Activated CD4-positive, alpha-beta memory T cell treated with anti-CD3 and anti-CD28 coated beads, Interleukin-2, amount 10 ng/mL, durations not matched to agents 7 days and 5 days (primary cell): ENCODE data around the gene PRAMEF4. TPM values are rescaled to one million over a fixed set of nuclear protein-coding genes. Genes with fewer than 3 reads are reported as not detected.
"Not testable (repeated sequence)": the region's sequence is repeated elsewhere in the genome, so short reads cannot be mapped to it uniquely, and the experiment has no call there.

ENCODE experiments used
- CTCF ChIA-PET: fragments of 350-600 bp; sonication (Branson Sonifier 250); formaldehyde crosslinking; loops from one replicate; lab custom pipeline; 2021; ENCODE audit warnings: antibody characterized with exemption, inconsistent platforms; lab: Charles Lee
- POLR2A ChIA-PET: fragments of 350-600 bp; sonication (Branson Sonifier 250); formaldehyde crosslinking; loops from one replicate; lab custom pipeline; 2021; ENCODE audit warnings: antibody characterized with exemption; lab: Charles Lee
- DNase-seq: peaks from one replicate; pipeline ENCODE4 v3.0.0-alpha.2; 2020
- H3K27ac Mint-ChIP-seq: one replicate; pipeline ENCODE4 v1.8.0; 2021; ENCODE audit warnings: mild to moderate bottlenecking, mixed read lengths
- H3K27me3 Mint-ChIP-seq: one replicate; pipeline ENCODE4 v1.8.0; 2021; ENCODE audit warnings: mixed read lengths
- H3K36me3 Mint-ChIP-seq: one replicate; pipeline ENCODE4 v1.8.0; 2021; ENCODE audit warnings: low read depth, mixed read lengths
- H3K4me1 Mint-ChIP-seq: one replicate; pipeline ENCODE4 v1.8.0; 2021; ENCODE audit warnings: mixed read lengths
- H3K4me3 Mint-ChIP-seq: one replicate; pipeline ENCODE4 v1.8.0; 2021; ENCODE audit warnings: mild to moderate bottlenecking, mixed read lengths
- H3K9me3 Mint-ChIP-seq: one replicate; pipeline ENCODE4 v1.8.0; 2021; ENCODE audit warnings: mixed read lengths
- total RNA-seq, 2 experiments: library from RNA; stranded (reverse); gene quantifications; one replicate each; pipeline ENCODE4 v1.2.3, GENCODE V29; 2021

PRAMEF4 gene
- total RNA-seq: not detected

- H3K36me3 Mint-ChIP-seq, H3K27ac Mint-ChIP-seq, H3K4me1 Mint-ChIP-seq, H3K4me3 Mint-ChIP-seq, CTCF ChIA-PET, H3K27me3 Mint-ChIP-seq, POLR2A ChIA-PET, H3K9me3 Mint-ChIP-seq, DNase-seq: not testable (repeated sequence)
Observed at GRCh38 chr1:12886101-12886500, at the start of gene PRAMEF4. TSS of gene PRAMEF4 (minus strand) at chr1:12886201. CDS start at chr1:12883394, 2,807 bp downstream.

GRCh38 chr1:12924368-12924767, 38.4 kb upstream of the PRAMEF4 start:
- H3K27me3 Mint-ChIP-seq, H3K4me3 Mint-ChIP-seq, CTCF ChIA-PET, POLR2A ChIA-PET, DNase-seq, H3K9me3 Mint-ChIP-seq, H3K4me1 Mint-ChIP-seq, H3K36me3 Mint-ChIP-seq, H3K27ac Mint-ChIP-seq: not testable (repeated sequence)

- H3K4me3 Mint-ChIP-seq, DNase-seq, H3K36me3 Mint-ChIP-seq, CTCF ChIA-PET, H3K27me3 Mint-ChIP-seq, H3K9me3 Mint-ChIP-seq, H3K27ac Mint-ChIP-seq, H3K4me1 Mint-ChIP-seq, POLR2A ChIA-PET: not testable (repeated sequence)
Observed at GRCh38 chr1:12921749-12922148, 35.7 kb upstream of the PRAMEF4 start.

GRCh38 chr1:12916310-12916709, 30.3 kb upstream of the PRAMEF4 start, which contains the start of gene PRAMEF7:
TSS of gene PRAMEF7 (plus strand) at chr1:12916610. CDS start at chr1:12917693, 1,083 bp downstream.
- H3K9me3 Mint-ChIP-seq, H3K27ac Mint-ChIP-seq, CTCF ChIA-PET, DNase-seq, H3K4me1 Mint-ChIP-seq, H3K36me3 Mint-ChIP-seq, POLR2A ChIA-PET, H3K4me3 Mint-ChIP-seq, H3K27me3 Mint-ChIP-seq: not testable (repeated sequence)

- H3K4me3 Mint-ChIP-seq, POLR2A ChIA-PET, H3K36me3 Mint-ChIP-seq: not testable (repeated sequence)
Observed at GRCh38 chr1:12903793-12904572, 18.0 kb upstream of the PRAMEF4 start.

GRCh38 chr1:12899186-12899585, 13.2 kb upstream of the PRAMEF4 start:
- H3K4me3 Mint-ChIP-seq, POLR2A ChIA-PET, H3K4me1 Mint-ChIP-seq, H3K36me3 Mint-ChIP-seq, DNase-seq, H3K27ac Mint-ChIP-seq, H3K27me3 Mint-ChIP-seq, H3K9me3 Mint-ChIP-seq, CTCF ChIA-PET: not testable (repeated sequence)

More at GRCh38 chr1:12903793-12904572, 18.0 kb upstream of the PRAMEF4 start:
- H3K4me1 Mint-ChIP-seq, H3K27ac Mint-ChIP-seq, H3K27me3 Mint-ChIP-seq, CTCF ChIA-PET, DNase-seq, H3K9me3 Mint-ChIP-seq: not testable (repeated sequence)

- H3K36me3 Mint-ChIP-seq, H3K9me3 Mint-ChIP-seq, H3K4me1 Mint-ChIP-seq, POLR2A ChIA-PET, H3K27me3 Mint-ChIP-seq, CTCF ChIA-PET, DNase-seq, H3K4me3 Mint-ChIP-seq, H3K27ac Mint-ChIP-seq: not testable (repeated sequence)
Observed at GRCh38 chr1:12898170-12898569, 12.2 kb upstream of the PRAMEF4 start, which contains the start of gene PRAMEF10. TSS of gene PRAMEF10 (minus strand) at chr1:12898270. CDS start at chr1:12895847, 2,423 bp downstream.

GRCh38 chr1:12878453-12878852, 7.5 kb downstream of the PRAMEF4 start:
- DNase-seq, CTCF ChIA-PET, H3K4me1 Mint-ChIP-seq, POLR2A ChIA-PET, H3K36me3 Mint-ChIP-seq, H3K9me3 Mint-ChIP-seq, H3K27me3 Mint-ChIP-seq, H3K4me3 Mint-ChIP-seq, H3K27ac Mint-ChIP-seq: not testable (repeated sequence)

- H3K9me3 Mint-ChIP-seq, POLR2A ChIA-PET, H3K4me1 Mint-ChIP-seq, H3K36me3 Mint-ChIP-seq, DNase-seq, H3K27ac Mint-ChIP-seq, CTCF ChIA-PET, H3K27me3 Mint-ChIP-seq, H3K4me3 Mint-ChIP-seq: not testable (repeated sequence)
Observed at GRCh38 chr1:12863131-12863880, 22.7 kb downstream of the PRAMEF4 start.

GRCh38 chr1:12856786-12857185, 29.2 kb downstream of the PRAMEF4 start, which contains the start of gene PRAMEF2:
TSS of gene PRAMEF2 (plus strand) at chr1:12857086. CDS start at chr1:12859010, 1,924 bp downstream.
- H3K4me3 Mint-ChIP-seq, CTCF ChIA-PET, H3K9me3 Mint-ChIP-seq, DNase-seq, H3K36me3 Mint-ChIP-seq, H3K4me1 Mint-ChIP-seq, POLR2A ChIA-PET, H3K27me3 Mint-ChIP-seq, H3K27ac Mint-ChIP-seq: not testable (repeated sequence)

- DNase-seq: no peak
- Mint-ChIP-seq H3K9me3 (no peaks in the 10 kb centered on the region), H3K36me3 (no peaks in the 10 kb centered on the region), H3K27ac (no peak overlapping the region), H3K4me1 (no peaks in the 10 kb centered on the region), H3K27me3 (no peaks in the 10 kb centered on the region), H3K4me3 (no peak overlapping the region)
- ChIA-PET CTCF (no interaction called here), POLR2A (no interaction called here)
Observed at GRCh38 chr1:12851779-12852178, 34.2 kb downstream of the PRAMEF4 start.

- H3K36me3 Mint-ChIP-seq, H3K4me3 Mint-ChIP-seq, H3K27ac Mint-ChIP-seq, H3K27me3 Mint-ChIP-seq, DNase-seq, H3K9me3 Mint-ChIP-seq, H3K4me1 Mint-ChIP-seq, CTCF ChIA-PET, POLR2A ChIA-PET: not testable (repeated sequence)
Observed at GRCh38 chr1:12848620-12849019, 37.4 kb downstream of the PRAMEF4 start, which contains the start of gene HNRNPCL1. TSS of gene HNRNPCL1 (minus strand) at chr1:12848720. CDS start at chr1:12848289, 431 bp downstream.

GRCh38 chr1:12833251-12833650, 52.8 kb downstream of the PRAMEF4 start:
- H3K4me3 Mint-ChIP-seq, H3K9me3 Mint-ChIP-seq, H3K36me3 Mint-ChIP-seq, H3K27ac Mint-ChIP-seq, H3K27me3 Mint-ChIP-seq, POLR2A ChIA-PET, H3K4me1 Mint-ChIP-seq, CTCF ChIA-PET, DNase-seq: not testable (repeated sequence)
